ENCODE data around the gene SHB.

The SHB gene

DNA sequence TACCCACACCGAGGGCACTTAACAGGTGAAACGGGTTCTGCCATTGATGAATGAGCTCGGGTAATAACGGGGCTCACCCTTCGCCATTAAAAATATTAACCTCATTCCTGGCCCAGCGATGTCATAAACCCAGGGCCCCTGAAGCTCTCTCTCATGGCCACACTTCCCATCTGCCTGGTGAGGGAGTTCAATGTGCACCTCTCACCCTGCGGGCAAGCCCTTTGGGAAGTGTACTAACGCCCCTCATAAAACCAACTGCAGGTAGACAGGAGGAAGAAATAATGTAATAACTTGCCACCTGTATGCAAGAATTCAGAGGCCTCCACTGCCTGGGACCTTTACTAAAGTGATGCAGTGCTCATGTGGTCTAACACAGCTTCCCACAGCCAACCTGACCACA lies 35.1 kb downstream of the SHB start:
- no peaks in the 10 kb centered on the region for H3K9me3 ChIP-seq (ENCODE audit: control insufficient read depth, insufficient read depth, low read length)
- H3K4me1 ChIP-seq (ENCODE audit: insufficient read depth, low read length) = peaks cover 31% of the 10 kb centered on the region; the same call in 1 of the 2 replicates
- no peak overlapping the region for H3K9ac ChIP-seq (ENCODE audit: low read depth, low read length)
- H3K36me3 ChIP-seq (ENCODE audit: insufficient read depth, low read length) = no peaks in the 10 kb centered on the region

DNA sequence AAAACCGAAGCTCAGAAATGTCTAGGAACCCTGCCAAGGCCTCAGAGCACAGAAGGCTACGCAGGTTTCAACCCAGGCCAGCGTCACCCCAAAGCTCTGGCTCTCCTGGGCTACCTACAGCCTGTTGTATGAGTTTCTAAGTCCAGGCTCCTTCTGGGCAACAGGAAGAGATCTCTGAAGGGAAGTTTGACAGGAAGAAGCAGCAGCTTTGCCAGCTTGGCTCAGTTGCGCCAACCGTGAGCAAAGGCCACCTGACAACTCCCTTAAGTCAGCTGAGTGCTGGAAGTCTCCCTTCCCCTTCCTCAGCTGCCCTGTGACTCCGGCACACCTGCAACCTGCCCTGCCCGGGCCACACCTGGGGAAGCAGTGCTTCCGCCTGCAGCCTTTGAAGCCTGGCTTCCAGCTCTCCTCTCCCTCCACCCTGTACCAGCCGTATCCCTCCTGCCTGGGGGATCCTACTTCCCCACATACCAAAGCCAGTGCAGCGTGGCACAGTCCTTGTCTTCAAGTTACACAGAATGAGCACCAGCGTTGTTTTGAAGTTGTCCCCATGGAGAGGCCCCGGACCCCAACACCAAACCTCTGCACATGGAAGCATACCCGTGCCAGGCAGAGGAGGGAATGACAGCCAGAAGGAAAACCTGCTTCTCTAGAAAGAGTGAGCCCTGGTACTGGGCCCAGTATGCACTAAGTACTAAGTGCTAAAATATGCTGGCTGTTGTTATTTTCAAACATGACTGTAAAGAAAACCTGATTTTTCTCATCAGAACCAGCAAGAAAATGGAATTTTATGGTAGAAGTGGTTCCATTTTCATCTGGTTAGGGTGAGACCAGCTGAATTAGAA lies 36.5 kb downstream of the SHB start:
- Histone ChIP-seq H3K4me1 (ENCODE audit: insufficient read depth, low read length) (peaks cover 26% of the 10 kb centered on the region), H3K9me3 (ENCODE audit: control insufficient read depth, insufficient read depth, low read length) (no peaks in the 10 kb centered on the region), H3K9ac (ENCODE audit: low read depth, low read length) (no peak overlapping the region), H3K36me3 (ENCODE audit: insufficient read depth, low read length) (no peaks in the 10 kb centered on the region)

DNA sequence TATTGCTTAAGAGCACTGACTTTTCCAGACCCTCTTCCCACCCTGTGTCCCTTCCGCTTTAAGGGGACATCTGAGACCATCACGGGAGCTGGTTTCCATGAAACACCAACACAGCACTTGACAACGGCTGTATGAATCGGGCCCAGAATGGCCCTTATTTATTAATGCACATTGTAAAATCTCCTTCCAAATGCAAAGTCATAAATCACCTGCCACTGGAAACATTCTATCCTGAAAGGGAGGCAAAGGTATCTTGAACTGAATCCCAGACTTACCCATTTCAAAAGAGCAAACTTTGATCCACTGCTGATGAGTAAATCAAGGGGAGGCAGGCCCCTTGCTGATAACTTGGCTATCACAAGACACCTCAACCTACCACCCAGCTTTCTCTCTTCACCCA lies 37.4 kb downstream of the SHB start:
- Histone ChIP-seq H3K4me1 (ENCODE audit: insufficient read depth, low read length) (peaks cover 27% of the 10 kb centered on the region), H3K9ac (ENCODE audit: low read depth, low read length) (no peak overlapping the region), H3K9me3 (ENCODE audit: control insufficient read depth, insufficient read depth, low read length) (no peaks in the 10 kb centered on the region)

DNA sequence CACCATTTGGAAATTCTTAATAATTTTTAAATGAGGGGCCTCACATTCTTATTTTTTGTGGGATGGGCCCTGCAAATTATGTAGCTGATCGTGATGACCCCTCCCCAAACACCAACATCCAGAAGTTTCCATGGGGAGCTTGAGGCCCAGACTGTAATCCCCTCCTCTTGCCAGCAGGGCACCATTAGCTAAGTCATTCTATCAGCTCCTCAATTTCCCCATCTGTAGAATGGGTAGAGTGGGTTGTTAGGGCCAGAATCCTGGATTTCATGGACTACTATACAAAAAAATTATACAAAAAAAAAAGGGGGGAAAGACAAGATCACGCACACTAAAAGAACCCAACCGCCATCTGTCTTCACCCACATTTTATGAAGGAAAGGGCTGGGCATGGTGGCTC lies 38.4 kb downstream of the SHB start:
- no peaks in the 10 kb centered on the region for H3K9me3 ChIP-seq (ENCODE audit: control insufficient read depth, insufficient read depth, low read length)
- no peak overlapping the region for H3K9ac ChIP-seq (ENCODE audit: low read depth, low read length)
- peaks cover 29% of the 10 kb centered on the region for H3K4me1 ChIP-seq (ENCODE audit: insufficient read depth, low read length)
- H3K36me3 ChIP-seq (ENCODE audit: insufficient read depth, low read length) = no peaks in the 10 kb centered on the region

More for the DNA sequence above, 37.4 kb downstream of the SHB start:
- H3K36me3 ChIP-seq (ENCODE audit: insufficient read depth, low read length) = no peaks in the 10 kb centered on the region

DNA sequence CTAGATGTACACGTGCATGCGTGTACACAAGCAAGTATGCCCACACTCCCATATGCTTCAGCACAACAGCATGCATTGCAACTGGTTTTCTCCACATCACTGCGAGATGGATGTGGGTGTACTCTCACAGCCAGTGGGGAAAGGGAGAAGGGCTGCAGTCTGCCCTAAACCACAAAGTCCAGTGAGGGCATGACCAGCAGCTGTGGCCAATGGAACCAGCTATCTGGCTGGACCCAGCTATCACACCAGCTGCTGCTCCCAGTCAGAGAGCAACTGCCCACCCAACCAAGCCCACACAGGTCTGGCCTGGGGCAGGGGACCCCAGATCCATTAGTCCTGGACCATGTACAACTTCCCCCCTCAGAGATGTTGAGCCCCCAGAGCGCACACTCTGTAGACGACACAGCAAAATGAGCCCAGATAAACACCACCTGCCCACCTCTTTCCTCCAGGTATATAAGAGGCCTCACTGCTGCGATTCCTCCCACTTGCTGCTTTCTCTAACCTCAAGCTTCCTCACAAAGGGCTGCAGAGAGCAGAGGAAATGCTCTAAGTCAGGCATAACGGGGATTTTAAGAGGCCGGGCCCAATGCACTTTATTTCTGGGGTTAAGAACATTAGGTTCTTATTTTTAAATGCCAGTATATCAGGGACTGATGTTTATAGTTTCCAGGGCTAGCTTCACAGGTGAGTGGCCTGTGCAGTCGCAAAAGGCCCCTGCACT lies 39.0 kb downstream of the SHB start:
- peaks cover 31% of the 10 kb centered on the region for H3K4me1 ChIP-seq (ENCODE audit: insufficient read depth, low read length)
- H3K36me3 ChIP-seq (ENCODE audit: insufficient read depth, low read length) = no peaks in the 10 kb centered on the region
- no peaks in the 10 kb centered on the region for H3K9me3 ChIP-seq (ENCODE audit: control insufficient read depth, insufficient read depth, low read length)
- no peak overlapping the region for H3K9ac ChIP-seq (ENCODE audit: low read depth, low read length)

DNA sequence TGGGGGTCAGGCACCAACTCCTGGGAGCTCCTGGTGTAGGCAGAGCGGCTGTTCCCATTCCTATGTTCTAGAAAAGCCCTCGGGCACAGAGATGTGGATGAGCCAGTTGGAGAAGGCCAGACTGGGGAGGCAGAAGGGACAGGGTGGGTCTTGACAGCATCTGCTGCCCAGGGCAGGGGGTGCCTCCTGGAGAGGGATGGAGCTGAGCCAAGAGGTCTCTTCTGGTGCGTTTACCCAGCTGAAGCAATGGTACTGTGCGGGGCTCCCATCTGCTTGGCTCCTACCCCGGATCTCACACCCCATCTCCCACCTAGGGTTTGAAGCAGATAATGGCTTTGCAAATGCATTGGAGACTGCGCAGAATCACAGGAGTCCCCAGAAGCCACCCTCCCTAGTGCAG lies 41.3 kb downstream of the SHB start:
- no peak overlapping the region for H3K9ac ChIP-seq (ENCODE audit: low read depth, low read length)
- H3K4me1 ChIP-seq (ENCODE audit: insufficient read depth, low read length) = peaks cover 55% of the 10 kb centered on the region
- H3K9me3 ChIP-seq (ENCODE audit: control insufficient read depth, insufficient read depth, low read length) = no peaks in the 10 kb centered on the region
- no peaks in the 10 kb centered on the region for H3K36me3 ChIP-seq (ENCODE audit: insufficient read depth, low read length)

DNA sequence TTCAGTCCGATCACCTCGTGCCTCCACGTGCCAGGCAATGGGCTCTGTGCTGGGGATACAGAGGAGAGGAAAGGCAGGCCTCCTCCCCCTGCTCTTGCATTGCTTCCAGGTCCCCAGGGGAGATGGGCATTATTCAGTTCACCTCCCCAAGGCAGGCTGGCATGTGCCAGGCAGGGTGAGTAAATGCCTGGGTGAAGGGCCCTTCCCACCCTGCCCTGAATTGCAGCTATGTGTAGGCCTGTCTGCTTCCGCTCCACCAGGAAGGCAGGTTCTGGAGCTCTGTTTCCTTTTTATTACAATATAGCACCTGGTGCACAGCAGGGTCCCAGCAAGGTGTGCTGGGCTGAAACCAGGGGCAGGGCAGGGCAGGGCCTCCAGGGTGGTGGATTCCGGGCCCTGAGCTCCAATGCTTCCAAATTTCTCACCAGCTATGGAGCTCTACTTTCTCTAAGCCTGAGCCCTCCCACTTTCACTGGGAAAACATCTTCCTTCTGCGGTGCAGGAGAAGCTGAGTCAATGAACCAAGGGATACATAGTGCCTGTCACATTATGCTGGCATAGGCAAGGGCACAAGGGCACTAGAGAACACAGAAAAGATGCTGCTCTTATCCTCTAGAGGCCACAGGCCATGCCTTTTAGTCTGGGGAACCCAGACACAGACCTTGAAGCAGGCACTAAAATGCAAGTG lies 42.0 kb downstream of the SHB start:
- Histone ChIP-seq H3K4me1 (ENCODE audit: insufficient read depth, low read length) (peaks cover 61% of the 10 kb centered on the region), H3K9ac (ENCODE audit: low read depth, low read length) (no peak overlapping the region), H3K9me3 (ENCODE audit: control insufficient read depth, insufficient read depth, low read length) (no peaks in the 10 kb centered on the region), H3K36me3 (ENCODE audit: insufficient read depth, low read length) (no peaks in the 10 kb centered on the region)

DNA sequence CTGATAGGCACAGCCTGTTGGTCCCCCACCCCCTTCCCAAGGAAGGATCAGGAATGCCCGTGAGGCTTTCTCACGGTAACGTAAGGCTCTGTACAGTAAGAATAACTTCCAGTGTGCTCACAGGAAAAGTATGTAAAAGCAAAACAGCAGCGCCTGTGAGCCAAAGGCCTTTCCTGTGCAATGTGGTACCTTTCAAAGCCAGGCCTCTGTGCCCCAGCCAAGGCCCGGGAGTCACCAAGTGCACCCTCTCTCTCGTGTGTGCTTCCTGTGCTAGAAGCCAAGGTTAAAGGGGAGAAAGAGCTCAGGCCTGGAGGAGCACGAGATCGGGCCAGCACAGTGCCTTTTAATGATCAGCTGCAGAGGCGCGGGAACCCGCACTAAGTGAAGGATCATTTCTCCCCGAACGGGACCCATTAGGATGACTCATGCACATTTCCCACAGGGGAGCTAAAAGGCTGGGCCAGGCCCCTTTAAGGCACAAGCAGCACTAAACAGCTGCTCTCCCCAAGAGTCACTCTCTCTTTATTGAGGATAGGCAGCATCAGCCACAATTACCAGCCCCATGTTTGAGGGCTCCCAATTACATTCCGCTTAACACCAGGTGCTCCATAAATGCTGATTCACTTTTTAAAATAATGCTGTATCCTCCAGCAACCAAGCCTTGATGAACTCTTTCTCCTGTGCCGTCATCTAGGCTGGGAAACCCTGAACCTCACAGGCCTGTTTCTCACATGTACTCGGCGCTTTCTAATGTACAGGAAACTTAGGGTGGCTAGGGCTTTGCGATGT lies 42.8 kb downstream of the SHB start:
- Histone ChIP-seq H3K4me1 (ENCODE audit: insufficient read depth, low read length) (peaks cover 61% of the 10 kb centered on the region), H3K9ac (ENCODE audit: low read depth, low read length) (no peak overlapping the region), H3K9me3 (ENCODE audit: control insufficient read depth, insufficient read depth, low read length) (no peaks in the 10 kb centered on the region), H3K36me3 (ENCODE audit: insufficient read depth, low read length) (no peaks in the 10 kb centered on the region)

DNA sequence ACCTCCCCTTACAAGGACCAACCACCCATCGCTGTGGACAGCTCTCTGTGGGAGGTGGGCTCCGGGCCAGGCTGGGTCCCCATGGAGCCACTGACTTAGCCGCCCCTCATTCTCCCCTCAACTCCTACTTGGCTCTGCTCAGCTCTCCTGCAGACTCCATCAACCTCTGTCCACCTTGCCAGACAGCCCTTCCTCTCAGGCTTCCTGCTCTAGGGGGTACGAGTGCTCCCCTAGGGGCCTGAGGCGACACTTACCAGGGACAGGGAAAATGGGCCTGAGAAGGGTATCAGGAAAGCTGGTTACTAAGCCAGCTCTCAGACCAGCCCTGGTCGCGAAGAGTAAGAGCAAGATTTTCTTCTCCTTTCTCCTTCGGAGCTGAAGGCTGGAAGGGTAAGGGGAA lies 43.9 kb downstream of the SHB start:
- no peaks in the 10 kb centered on the region for H3K36me3 ChIP-seq (ENCODE audit: insufficient read depth, low read length)
- H3K9me3 ChIP-seq (ENCODE audit: control insufficient read depth, insufficient read depth, low read length) = no peaks in the 10 kb centered on the region
- no peak overlapping the region for H3K9ac ChIP-seq (ENCODE audit: low read depth, low read length)
- H3K4me1 ChIP-seq (ENCODE audit: insufficient read depth, low read length) = peaks cover 65% of the 10 kb centered on the region

DNA sequence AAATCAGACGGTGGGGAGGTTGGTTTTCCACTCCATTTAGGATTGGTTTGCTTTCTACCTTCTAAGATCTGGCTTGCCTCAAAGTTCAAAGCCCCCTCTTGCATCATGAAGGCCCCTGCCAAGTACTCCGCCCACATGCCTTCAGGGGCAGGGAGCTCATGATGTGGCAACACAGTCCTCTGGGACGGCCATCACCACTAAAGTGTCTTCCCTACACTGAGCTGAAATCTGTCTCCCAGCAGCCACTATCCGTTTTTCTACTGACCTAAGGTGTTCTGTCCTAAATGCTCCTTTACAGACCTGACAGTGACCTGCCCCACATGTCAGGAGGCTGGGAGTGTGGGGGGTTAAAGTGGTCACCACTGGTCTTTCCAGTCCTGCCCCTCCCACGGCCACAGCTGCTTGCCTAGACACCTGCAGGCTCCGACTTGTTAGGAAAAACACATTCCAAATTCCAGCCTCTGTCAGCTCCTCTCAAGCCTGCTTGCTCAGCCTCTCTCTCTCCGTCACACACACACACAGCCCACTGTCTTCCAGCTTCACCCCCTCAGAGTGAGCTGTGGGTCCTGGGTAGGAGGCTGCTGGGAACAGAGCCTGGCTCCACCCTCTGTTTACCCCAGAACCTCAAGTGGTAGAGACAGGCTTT lies 44.9 kb downstream of the SHB start:
- Histone ChIP-seq H3K9ac (ENCODE audit: low read depth, low read length) (no peak overlapping the region), H3K9me3 (ENCODE audit: control insufficient read depth, insufficient read depth, low read length) (no peaks in the 10 kb centered on the region), H3K36me3 (ENCODE audit: insufficient read depth, low read length) (no peaks in the 10 kb centered on the region), H3K4me1 (ENCODE audit: insufficient read depth, low read length) (peaks cover 71% of the 10 kb centered on the region)

DNA sequence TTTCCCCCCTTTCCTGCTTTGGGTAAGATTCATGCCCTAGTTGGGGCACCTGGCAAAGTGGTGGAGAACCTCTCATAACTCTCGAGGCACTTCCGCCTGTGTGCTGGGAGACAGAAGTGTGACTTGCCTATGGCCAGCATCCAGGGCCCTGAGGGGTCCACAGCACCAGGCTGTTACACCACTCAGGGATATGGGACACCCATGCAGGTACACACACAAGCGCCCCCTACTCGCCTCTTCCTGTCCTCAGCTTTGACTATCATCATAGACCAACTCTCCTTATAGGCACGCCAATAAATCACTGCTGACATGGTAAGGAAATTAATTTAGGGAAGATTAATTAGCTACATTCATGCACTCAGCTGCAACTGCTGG lies 45.4 kb downstream of the SHB start:
- peaks cover 76% of the 10 kb centered on the region for H3K4me1 ChIP-seq (ENCODE audit: insufficient read depth, low read length)
- no peaks in the 10 kb centered on the region for H3K36me3 ChIP-seq (ENCODE audit: insufficient read depth, low read length)
- H3K9ac ChIP-seq (ENCODE audit: low read depth, low read length) = no peak overlapping the region
- H3K9me3 ChIP-seq (ENCODE audit: control insufficient read depth, insufficient read depth, low read length) = no peaks in the 10 kb centered on the region

DNA sequence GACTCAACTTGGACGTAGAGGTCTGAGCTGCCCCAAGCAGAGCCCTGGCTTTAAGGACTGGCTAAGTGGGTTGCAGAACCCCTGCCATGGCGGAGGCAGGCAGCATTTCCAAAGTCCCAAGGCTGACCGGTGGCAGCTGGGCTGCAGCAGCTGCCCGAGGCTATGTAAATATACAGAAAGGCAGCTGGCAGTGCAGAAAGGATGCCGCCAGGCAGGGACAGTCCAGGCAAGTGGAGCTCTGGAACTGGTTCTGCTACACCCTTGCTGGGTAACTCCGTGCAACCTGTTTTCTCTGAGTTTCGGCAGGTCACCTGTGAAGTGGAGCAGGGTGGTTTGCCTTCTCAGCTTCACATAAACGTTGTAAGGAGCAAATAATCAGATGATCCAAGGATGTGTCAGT lies 46.0 kb downstream of the SHB start:
- Histone ChIP-seq H3K9me3 (ENCODE audit: control insufficient read depth, insufficient read depth, low read length) (no peaks in the 10 kb centered on the region), H3K36me3 (ENCODE audit: insufficient read depth, low read length) (no peaks in the 10 kb centered on the region), H3K4me1 (ENCODE audit: insufficient read depth, low read length) (peaks cover 82% of the 10 kb centered on the region), H3K9ac (ENCODE audit: low read depth, low read length) (no peak overlapping the region)

DNA sequence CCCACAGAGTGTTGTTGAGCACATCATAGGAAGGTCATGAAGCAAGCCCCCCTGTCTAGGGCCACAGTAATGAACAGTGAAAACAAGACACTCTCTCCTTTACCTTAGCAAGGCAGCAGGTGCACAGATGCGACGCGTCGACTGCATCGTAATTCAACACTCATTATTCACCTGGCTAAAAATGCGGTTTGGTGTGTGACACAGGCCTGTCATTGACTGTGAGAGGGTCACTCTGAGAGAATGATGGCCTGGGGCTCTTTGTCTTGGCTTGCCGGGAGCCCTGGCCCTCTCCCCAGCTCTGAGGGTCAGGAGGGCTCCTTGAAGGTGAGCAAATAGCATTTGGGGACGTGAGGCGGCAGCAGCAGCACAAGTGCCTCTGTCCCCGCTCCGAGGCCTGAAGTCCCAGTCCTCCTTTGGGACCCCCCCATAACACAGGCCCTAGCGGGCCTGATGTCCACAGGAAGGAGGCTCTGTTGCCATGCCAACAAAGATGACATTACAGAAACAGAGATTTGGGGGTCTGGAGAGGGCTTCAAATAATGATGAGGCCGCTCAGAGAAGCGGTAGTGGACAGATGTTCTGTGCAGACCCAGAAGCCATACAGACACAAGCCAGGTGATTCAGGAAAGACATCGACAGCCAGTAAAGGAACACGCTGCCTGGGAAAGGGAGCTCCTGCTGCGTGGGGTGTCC lies 46.7 kb downstream of the SHB start:
- Histone ChIP-seq H3K4me1 (ENCODE audit: insufficient read depth, low read length) (peaks cover 83% of the 10 kb centered on the region), H3K9ac (ENCODE audit: low read depth, low read length) (no peak overlapping the region), H3K36me3 (ENCODE audit: insufficient read depth, low read length) (no peaks in the 10 kb centered on the region), H3K9me3 (ENCODE audit: control insufficient read depth, insufficient read depth, low read length) (no peaks in the 10 kb centered on the region)

Measured in ES-I3 (cell line).